PC-3 (cell line): Measurements from ENCODE around the gene FHAD1. TPM values are rescaled to one million over a fixed set of nuclear protein-coding genes. Genes with fewer than 3 reads are reported as not detected.

Source experiments
- ATAC-seq: fragments of 200-7000 bp; cut with Tn5 transposase; 2 replicates; pipeline ENCODE4 v1.9.1; 2020; ENCODE audit warnings: mild to moderate bottlenecking, moderate library complexity
- BruUV-seq: library from RNA; stranded (reverse); fragments of 400-500 nt; replicated peaks from 2 replicates; lab custom pipeline; 2021; lab: Mats Ljungman, UMichigan
- CTCF ChIA-PET: fragments of 300-600 bp; sonication (Branson Sonifier 250); formaldehyde crosslinking; loops from one replicate; lab custom pipeline; 2022; ENCODE audit warnings: antibody characterized with exemption; lab: Charles Lee
- POLR2A ChIA-PET: fragments of 300-600 bp; sonication (Branson Sonifier 250); formaldehyde crosslinking; loops from one replicate; lab custom pipeline; 2022; ENCODE audit warnings: antibody characterized with exemption; ENCODE audit not compliant: unreplicated experiment; lab: Charles Lee
- DNase-seq: peaks from one replicate; pipeline ENCODE4 v3.0.0-alpha.2; 2015
- H2AFZ ChIP-seq: fragments of 300-600 bp; sonication (generic); 2 replicates; pipeline ENCODE4 v1.6.0; 2016; ENCODE audit warnings: antibody characterized with exemption, low read length
- H3F3A ChIP-seq: fragments of 300-600 bp; sonication (generic); one replicate; pipeline ENCODE4 v1.6.0; 2017; ENCODE audit warnings: antibody characterized with exemption, low read length, control low read depth, mild to moderate bottlenecking; ENCODE audit not compliant: unreplicated experiment
- H3K27ac ChIP-seq: fragments of 300-600 bp; sonication (generic); 2 replicates; pipeline ENCODE4 v1.5.1; 2016; ENCODE audit warnings: mild to moderate bottlenecking, low read length
- H3K27me3 ChIP-seq: fragments of 300-600 bp; sonication (generic); 2 replicates; pipeline ENCODE4 v1.6.1; 2016; ENCODE audit warnings: low read length, mixed read lengths
- H3K36me3 ChIP-seq: fragments of 300-600 bp; sonication (generic); 2 replicates; pipeline ENCODE4 v1.6.1; 2016; ENCODE audit warnings: low read depth, mixed run types, low read length, mixed read lengths
- H3K4me1 ChIP-seq: fragments of 300-600 bp; sonication (generic); 2 replicates; pipeline ENCODE4 v1.5.1; 2016; ENCODE audit warnings: low read length; ENCODE audit not compliant: insufficient read depth
- H3K4me2 ChIP-seq: fragments of 300-600 bp; sonication (generic); 2 replicates; pipeline ENCODE4 v1.6.0; 2016; ENCODE audit warnings: low read length
- H3K4me3 ChIP-seq: fragments of 300-600 bp; sonication (generic); 2 replicates; pipeline ENCODE4 v1.5.1; 2016; ENCODE audit warnings: mild to moderate bottlenecking, low read length, mixed read lengths
- H3K79me2 ChIP-seq: fragments of 300-600 bp; sonication (generic); 2 replicates; pipeline ENCODE4 v1.6.1; 2017; ENCODE audit warnings: low read length, mixed read lengths
- H3K9ac ChIP-seq: fragments of 300-600 bp; sonication (generic); 2 replicates; pipeline ENCODE4 v1.6.0; 2016; ENCODE audit warnings: mild to moderate bottlenecking, low read length
- H3K9me2 ChIP-seq: fragments of 300-600 bp; sonication (generic); replicated peaks from 2 replicates; pipeline ENCODE4 v1.6.1; 2016; ENCODE audit warnings: mixed run types, low read length, mixed read lengths
- H3K9me3 ChIP-seq: fragments of 300-600 bp; sonication (generic); 2 replicates; pipeline ENCODE4 v1.6.1; 2016; ENCODE audit warnings: low read length, mixed read lengths
- H4K20me1 ChIP-seq: fragments of 300-600 bp; sonication (generic); 2 replicates; pipeline ENCODE4 v1.6.1; 2016; ENCODE audit warnings: low read length, mixed read lengths
- EZH2 ChIP-seq: fragments of 300-600 bp; sonication (generic); IDR thresholded peaks from one replicate; pipeline ENCODE4 v1.6.1; 2017; ENCODE audit warnings: antibody characterized with exemption, mild to moderate bottlenecking, low read length; ENCODE audit not compliant: unreplicated experiment
- EZH2phosphoT487 ChIP-seq: fragments of 300-600 bp; sonication (generic); IDR thresholded peaks from 2 replicates; pipeline ENCODE4 v1.6.1; 2018; ENCODE audit warnings: mild to moderate bottlenecking, antibody characterized with exemption, low read length, borderline replicate concordance
- intact Hi-C: fragments of 100-400 bp; cut with micrococcal nuclease; formaldehyde crosslinking; loops from 2 replicates; pipeline ENCODE4 v1.9.0; 2023
- total RNA-seq: library from RNA; depleted of rRNA; stranded (reverse); fragments of >200 nt; gene quantifications from 2 replicates; pipeline ENCODE4 v1.2.3, GENCODE V29; 2014
- TF ChIP-seq, protein P1 (sequence below): fragments of 300-600 bp; sonication (generic); conservative IDR thresholded peaks from 2 replicates; pipeline ENCODE4 v1.5.1; 2017; ENCODE audit warnings: antibody characterized with exemption, low read depth, mild to moderate bottlenecking, low read length

The FHAD1 gene
- total RNA-seq, 1 experiment from 2014 or later, result 0.95 TPM

DNA sequence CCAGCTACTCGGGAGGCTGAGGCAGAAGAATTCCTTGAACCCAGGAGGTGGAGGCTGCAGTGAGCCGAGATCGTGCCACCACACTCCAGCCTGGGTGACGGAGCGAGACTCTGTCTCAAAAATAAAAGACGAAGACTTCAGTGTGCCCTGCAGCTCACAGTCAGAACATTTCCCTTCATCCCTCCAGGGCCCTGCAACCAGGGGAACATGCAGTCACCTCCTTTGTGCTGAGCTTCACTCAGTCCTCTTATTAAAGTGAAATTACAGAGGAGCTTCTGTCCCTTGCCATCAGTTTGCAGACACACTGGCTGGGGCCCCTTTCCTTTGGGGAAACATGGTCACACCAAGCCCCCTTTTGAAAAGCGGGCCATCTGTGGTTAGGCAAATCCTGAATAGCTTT lies 24.2 kb downstream of the FHAD1 start:
- no peak overlapping the region for H2AFZ ChIP-seq
- no peak overlapping the region for H3K4me3 ChIP-seq
- H3K27me3 ChIP-seq, result no peaks in the 10 kb centered on the region
- no peaks in the 10 kb centered on the region for H3K36me3 ChIP-seq
- H3K9me3 ChIP-seq, result no peaks in the 10 kb centered on the region
- ChIA-PET CTCF (interaction anchor here (1.0 to 2.0 kb wide), 2 partner anchors 118 to 143 kb away, joined by 3 to 18 read pairs; partner anchors contain the start of gene TMEM51), POLR2A (no interaction called here)
- no TSS peak for BruUV-seq
- H3K27ac ChIP-seq, result no peak overlapping the region
- H3K9me2 ChIP-seq, result no peaks in the 10 kb centered on the region
- H3K4me1 ChIP-seq, result peaks cover 10% of the 10 kb centered on the region; the same call in 1 of the 2 replicates
- DNase-seq (no peak), ATAC-seq (no peak)
- H3K9ac ChIP-seq, result no peak overlapping the region
- H4K20me1 ChIP-seq, result no peaks in the 10 kb centered on the region
- H3K79me2 ChIP-seq, result no peaks in the 10 kb centered on the region
- no peak overlapping the region for H3K4me2 ChIP-seq
- intact Hi-C loops, result no loop called here
- TF ChIP-seq EZH2 (no peak), EZH2phosphoT487 (no peak)
- TF ChIP-seq, protein P1, sequence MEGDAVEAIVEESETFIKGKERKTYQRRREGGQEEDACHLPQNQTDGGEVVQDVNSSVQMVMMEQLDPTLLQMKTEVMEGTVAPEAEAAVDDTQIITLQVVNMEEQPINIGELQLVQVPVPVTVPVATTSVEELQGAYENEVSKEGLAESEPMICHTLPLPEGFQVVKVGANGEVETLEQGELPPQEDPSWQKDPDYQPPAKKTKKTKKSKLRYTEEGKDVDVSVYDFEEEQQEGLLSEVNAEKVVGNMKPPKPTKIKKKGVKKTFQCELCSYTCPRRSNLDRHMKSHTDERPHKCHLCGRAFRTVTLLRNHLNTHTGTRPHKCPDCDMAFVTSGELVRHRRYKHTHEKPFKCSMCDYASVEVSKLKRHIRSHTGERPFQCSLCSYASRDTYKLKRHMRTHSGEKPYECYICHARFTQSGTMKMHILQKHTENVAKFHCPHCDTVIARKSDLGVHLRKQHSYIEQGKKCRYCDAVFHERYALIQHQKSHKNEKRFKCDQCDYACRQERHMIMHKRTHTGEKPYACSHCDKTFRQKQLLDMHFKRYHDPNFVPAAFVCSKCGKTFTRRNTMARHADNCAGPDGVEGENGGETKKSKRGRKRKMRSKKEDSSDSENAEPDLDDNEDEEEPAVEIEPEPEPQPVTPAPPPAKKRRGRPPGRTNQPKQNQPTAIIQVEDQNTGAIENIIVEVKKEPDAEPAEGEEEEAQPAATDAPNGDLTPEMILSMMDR, result no peak
- no peaks in the 10 kb centered on the region for H3F3A ChIP-seq

DNA sequence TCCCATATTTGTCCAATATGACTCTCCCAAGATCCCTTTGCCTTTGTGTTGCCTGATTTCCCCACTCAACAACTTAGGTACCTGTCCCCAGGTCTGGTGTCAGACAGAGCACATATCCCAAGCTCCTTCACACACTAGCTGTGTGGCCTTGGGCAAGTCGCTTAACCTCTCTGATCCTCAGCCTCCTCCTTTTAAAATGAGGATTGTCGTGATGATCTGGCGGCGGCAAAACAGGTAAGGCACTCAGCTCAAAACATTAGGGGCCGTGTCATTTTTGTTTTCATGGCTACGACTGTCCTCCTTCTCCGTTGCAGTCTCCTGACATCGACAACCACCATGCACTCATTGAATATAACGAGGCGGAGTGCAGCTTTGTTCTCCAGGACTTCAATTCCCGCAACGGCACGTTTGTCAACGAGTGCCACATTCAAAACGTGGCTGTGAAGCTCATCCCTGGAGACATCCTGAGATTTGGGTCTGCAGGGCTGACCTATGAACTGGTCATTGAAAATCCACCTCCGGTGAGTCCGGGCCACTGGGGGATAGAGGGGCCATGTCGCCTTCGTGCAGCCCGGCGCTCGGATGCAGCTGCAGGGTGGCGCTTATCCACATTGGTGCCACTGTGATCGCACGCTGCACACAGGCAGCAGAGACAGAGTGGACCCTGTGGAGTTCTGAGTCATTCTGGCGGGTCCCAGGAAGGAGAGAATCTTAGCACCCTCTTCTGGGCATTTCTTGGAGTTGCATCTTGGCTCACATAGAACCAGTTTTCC lies 25.2 kb downstream of the FHAD1 start:
- Histone ChIP-seq H3K79me2 (no peaks in the 10 kb centered on the region), H3F3A (no peaks in the 10 kb centered on the region), H4K20me1 (no peaks in the 10 kb centered on the region), H3K9me3 (no peaks in the 10 kb centered on the region), H3K27me3 (no peaks in the 10 kb centered on the region), H3K4me1 (peaks cover 10% of the 10 kb centered on the region; the same call in 1 of the 2 replicates), H3K9me2 (no peaks in the 10 kb centered on the region), H2AFZ (peak overlapping the region; percentile 99), H3K36me3 (no peaks in the 10 kb centered on the region), H3K9ac (peak overlapping the region; percentile 48; the same call in 1 of the 2 replicates), H3K4me3 (peak overlapping the region; percentile 69), H3K27ac (no peak overlapping the region), H3K4me2 (peak overlapping the region; percentile 96)
- BruUV-seq, result no TSS peak
- ChIA-PET POLR2A (interaction anchor here (0.6 kb wide), 1 partner anchor 179 kb away, joined by 4 read pairs; no protein-coding TSS in a partner anchor), CTCF (interaction anchor here (0.5 to 2.0 kb wide), 3 partner anchors 72 to 150 kb away, joined by 3 to 18 read pairs (median 5); no protein-coding TSS in a partner anchor)
- DNase-seq (peak; percentile 92), ATAC-seq (peak; percentile 97)
- TF ChIP-seq EZH2 (no peak), EZH2phosphoT487 (no peak)
- TF ChIP-seq, protein P1, result peak; percentile 81
- intact Hi-C loops, result loop anchor here (1.0 kb wide), 4 partner anchors 32 to 144 kb away; no protein-coding TSS in a partner anchor
